CD4-positive, alpha-beta T cell treated with Interleukin-17A for 1 hour (primary cell): ENCODE results near the gene TMEM61.
A peak's percentile ranks its signal among the peaks of the same experiment; 100 is the strongest.

ENCODE experiments used
- DNase-seq: peaks from one replicate; pipeline ENCODE4 v3.0.0-alpha.2; 2020

TMEM61 gene

DNA sequence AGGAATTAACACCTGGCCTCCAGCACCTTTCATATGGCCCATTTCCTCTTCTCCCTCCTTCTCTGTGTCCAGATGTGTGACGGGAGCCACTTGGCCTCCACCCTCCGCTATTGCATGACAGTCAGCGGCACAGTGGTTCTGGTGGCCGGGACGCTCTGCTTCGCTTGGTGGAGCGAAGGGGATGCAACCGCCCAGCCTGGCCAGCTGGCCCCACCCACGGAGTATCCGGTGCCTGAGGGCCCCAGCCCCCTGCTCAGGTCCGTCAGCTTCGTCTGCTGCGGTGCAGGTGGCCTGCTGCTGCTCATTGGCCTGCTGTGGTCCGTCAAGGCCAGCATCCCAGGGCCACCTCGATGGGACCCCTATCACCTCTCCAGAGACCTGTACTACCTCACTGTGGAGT lies 5.6 kb downstream of the TMEM61 start:
- DNase-seq: no peak

GRCh38 chr1:54986533-54986932 lies 6.1 kb downstream of the TMEM61 start:
- DNase-seq: no peak

GRCh38 chr1:54987427-54987826 lies 7.0 kb downstream of the TMEM61 start:
- no peak for DNase-seq

- no peak for DNase-seq
Measured at GRCh38 chr1:54987919-54988705, 7.7 kb downstream of the TMEM61 start.

- no peak for DNase-seq
Measured at GRCh38 chr1:54988975-54989374, 8.5 kb downstream of the TMEM61 start.

DNA sequence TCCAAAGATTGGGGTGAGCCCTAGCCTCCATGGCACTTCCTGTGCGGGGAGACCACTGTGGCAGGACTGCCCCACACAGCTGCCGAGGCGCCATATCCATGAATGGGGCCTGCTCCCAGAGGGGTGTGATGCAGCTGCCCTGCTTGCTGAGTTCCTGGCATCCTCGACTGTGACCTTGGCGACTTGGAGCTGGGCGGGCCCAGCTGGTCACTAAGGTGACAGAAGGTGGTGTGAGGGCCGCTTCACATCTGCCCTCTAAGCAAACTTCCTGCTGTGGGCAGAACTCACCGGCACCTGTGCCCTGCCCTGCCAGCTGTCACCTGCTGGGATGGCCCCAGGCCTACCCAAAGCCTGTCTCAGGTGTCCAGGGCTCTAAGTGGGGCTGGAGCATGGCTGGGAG lies 9.0 kb downstream of the TMEM61 start:
- DNase-seq: no peak

- DNase-seq: no peak
Measured at GRCh38 chr1:54989968-54990810, 9.8 kb downstream of the TMEM61 start.

- DNase-seq: no peak
Measured at GRCh38 chr1:54990916-54991315, 10.5 kb downstream of the TMEM61 start.

GRCh38 chr1:54991939-54992338 lies 11.5 kb downstream of the TMEM61 start:
- no peak for DNase-seq

DNA sequence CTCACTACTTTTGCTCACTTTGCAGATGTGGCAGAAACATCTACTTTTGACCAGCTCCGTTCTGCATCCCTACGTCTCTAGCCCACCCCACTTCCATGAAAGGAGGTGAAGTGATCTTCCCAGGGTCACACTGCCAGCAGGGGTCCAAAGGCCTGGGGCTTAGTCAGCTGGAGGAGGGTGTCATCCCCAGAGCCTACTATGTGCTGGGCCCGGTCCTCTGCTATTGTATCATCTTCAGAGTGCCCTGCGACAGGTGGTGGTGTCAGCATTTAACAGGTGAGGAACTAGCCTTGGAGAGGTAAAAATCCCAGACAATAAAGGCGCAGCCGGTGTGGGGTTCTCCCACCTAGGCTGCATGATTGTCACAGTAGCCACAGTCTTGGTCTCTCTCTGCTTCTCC lies 12.7 kb downstream of the TMEM61 start:
- DNase-seq: no peak

DNA sequence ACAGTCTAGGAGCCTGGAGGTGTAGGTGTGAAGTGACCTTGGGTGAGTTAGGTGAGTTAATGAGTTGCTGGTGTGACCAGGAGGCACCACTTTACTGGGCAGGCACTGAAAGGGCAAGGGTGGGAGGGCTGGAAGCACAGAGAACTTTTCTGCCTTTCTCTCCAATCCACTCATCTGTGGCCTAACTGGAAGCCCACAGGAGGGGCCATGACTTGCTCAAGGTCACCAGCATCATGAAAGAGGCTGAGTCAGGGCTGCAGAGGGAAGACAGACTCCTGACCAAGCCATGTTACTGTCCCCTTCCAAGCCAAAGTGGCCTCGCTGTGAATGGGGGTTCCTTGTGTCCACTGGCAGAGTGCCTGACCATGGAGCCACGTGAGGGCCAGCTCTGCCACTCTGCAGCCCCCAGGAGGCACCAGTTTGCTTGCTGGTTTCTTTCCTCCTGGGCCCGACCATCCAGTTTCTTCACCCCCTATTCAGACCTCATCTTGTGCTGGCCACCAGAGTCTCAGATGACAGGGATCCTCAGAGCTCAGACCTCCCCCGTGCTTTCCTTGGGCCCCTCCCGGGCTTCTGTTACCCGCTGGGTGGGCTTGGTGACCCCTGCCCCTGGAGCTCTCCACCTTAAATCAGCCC lies 14.0 kb downstream of the TMEM61 start:
- no peak for DNase-seq

DNA sequence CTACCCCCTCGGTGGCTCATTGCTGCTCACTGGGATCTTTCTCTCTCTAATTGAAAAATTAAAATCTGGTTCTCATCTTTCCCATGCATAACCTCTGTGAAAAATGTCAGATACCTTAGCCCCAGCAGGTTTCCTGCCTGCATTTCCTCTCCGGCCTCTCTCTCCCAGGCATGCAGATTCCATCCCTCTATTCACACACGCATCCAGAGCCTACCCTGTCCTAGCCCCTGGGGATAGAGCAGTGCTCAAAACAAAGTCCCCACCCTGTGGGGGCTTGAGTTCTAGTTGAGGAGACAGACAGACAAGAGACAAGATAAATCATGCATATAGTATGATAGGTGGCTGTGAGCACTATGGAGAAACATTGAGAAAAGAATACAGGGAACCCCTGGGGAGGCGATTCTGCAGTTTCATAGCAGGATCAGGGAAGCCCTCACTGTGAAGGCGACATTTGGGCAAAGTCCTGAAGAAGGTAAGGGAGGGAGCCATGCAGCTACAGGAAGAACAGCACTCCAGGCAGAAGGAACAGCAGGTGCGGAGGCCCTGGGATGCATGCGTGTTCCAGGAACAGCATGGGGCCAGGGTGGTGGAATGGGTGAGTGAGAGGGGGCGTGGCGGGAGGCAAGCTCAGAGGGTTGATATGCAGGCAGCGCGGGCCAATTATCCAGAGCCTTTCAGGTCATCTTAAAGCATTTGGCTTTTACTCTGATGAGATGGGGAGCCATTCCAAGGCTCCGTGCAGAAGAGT lies 14.8 kb downstream of the TMEM61 start:
- no peak for DNase-seq

DNA sequence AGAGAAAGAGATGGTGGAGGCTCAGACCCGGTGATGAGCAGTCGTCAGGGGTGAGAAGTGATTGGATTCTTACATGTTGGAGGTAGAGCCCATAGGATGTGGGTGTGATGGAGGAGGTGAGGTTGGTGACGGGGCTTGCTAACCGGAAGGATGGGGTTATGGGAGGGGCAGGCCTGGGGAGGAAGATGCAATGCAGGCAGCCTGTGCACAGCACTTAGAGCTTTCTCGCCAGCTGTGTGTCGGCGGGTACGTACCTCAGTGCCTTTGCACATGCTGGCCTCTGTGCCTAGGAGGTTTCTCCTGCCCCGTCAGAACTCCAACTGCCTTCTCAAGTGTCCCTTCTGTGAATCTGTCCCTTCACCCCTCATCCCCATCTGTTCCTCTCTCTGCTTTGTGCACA lies 15.4 kb downstream of the TMEM61 start:
- peak; percentile 71 for DNase-seq

DNA sequence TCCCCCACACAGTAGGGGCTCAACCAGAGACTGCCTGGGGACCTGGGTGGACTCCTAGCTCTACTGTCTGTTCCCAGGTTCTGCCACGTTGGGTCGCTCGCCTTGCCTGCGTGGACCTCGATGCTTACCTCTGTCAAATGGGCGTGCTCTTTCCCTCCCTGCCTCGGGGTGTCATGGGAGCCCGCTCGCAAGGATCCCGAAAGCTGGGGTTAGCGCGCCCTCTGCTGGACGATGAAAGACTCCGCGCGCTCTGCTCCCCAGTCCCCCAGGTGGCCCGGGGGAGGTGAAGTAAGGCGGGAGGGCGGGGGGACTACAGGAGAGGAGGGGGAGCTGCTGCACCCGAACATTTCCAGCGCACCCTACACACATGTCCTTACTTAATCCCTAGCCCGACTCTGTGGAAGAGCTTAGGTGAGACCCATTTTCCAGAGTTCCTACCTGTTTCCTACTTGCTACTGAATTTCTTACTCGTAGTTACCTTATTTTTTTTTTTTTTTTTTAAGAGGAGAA lies 16.0 kb downstream of the TMEM61 start:
- peak; percentile 84 for DNase-seq

GRCh38 chr1:54996869-54997710 lies 16.7 kb downstream of the TMEM61 start:
- DNase-seq: peak; percentile 2

- DNase-seq: no peak
Measured at GRCh38 chr1:54997711-54997986, 17.2 kb downstream of the TMEM61 start.

- no peak for DNase-seq
Measured at GRCh38 chr1:54998100-54998499, 17.7 kb downstream of the TMEM61 start.

- DNase-seq: no peak
Measured at GRCh38 chr1:54998677-54999076, 18.2 kb downstream of the TMEM61 start, which contains the start of gene BSND. Gene BSND, plus strand, starts transcription at chr1:54998933. Its CDS starts 254 bp downstream, at chr1:54999187.

GRCh38 chr1:55000110-55001085 lies 20.0 kb downstream of the TMEM61 start:
- no peak for DNase-seq

GRCh38 chr1:55001311-55001710 lies 20.9 kb downstream of the TMEM61 start:
- DNase-seq: no peak

GRCh38 chr1:55002686-55003085 lies 22.3 kb downstream of the TMEM61 start:
- no peak for DNase-seq
